PC-3 (cell line): ENCODE measurements around the gene RSAD2.

Source experiments
- CTCF ChIP-seq: fragments of 300-600 bp; sonication (generic); conservative IDR thresholded peaks from 2 replicates; pipeline ENCODE4 v1.5.1; 2017; ENCODE audit warnings: antibody characterized with exemption, low read depth, mild to moderate bottlenecking, low read length
- EZH2 ChIP-seq: fragments of 300-600 bp; sonication (generic); IDR thresholded peaks from one replicate; pipeline ENCODE4 v1.6.1; 2017; ENCODE audit warnings: antibody characterized with exemption, mild to moderate bottlenecking, low read length; ENCODE audit not compliant: unreplicated experiment

DNA sequence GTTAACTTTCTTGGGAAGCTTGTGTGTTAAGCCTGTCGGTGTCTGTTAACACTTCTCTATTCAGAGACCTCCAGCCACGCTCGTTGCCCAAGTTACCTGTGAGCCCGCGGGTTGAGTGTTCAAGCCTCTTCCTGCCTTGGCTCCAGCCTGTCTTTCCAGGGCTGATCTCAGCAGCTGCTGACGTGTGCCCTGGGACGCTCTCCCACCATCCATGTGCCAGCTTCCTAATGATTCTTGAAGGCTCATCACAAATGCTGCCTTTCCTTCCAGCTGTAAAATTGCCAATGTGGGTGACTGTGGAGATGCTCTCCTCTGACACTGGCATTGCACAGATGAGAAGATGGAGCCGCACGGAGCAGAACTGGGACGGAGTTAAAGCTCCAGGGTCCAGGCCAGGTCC lies 45.7 kb downstream of the RSAD2 start:
- TF ChIP-seq CTCF (no peak), EZH2 (no peak)
